HG03280 (cell line): ENCODE data around the gene KCNK15.

Experiments
- ATAC-seq: cut with Tn5 transposase; IDR thresholded peaks from one replicate; pipeline ENCODE4 v1.9.1; 2021; ENCODE audit warnings: mild to moderate bottlenecking, moderate library complexity; ENCODE audit not compliant: unreplicated experiment

Gene KCNK15

GRCh38 chr20:44784688-44785087, 39.0 kb downstream of the KCNK15 start:
- no peak for ATAC-seq

DNA sequence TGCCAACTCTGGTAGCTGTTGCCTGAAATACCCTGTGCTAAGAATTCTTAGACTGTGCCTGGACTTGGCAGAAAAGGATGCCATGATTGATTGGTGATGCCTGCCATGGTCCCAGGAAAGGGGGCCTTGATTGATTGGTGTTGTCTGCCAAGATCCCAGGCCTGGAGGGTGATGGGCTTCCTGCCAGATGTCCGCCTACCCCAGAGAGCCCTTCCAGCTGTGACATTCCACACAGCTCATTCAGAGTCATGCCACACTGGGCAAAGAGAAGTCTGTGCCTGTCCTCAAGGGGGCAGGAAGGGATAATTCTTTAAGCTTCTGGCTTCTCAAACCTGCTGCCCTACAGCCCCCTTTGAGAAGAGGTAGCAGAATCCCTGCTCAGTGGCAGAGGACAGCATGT, 40.1 kb downstream of the KCNK15 start:
- ATAC-seq = no peak

- no peak for ATAC-seq
Measured at GRCh38 chr20:44787299-44787698, 41.6 kb downstream of the KCNK15 start.

DNA sequence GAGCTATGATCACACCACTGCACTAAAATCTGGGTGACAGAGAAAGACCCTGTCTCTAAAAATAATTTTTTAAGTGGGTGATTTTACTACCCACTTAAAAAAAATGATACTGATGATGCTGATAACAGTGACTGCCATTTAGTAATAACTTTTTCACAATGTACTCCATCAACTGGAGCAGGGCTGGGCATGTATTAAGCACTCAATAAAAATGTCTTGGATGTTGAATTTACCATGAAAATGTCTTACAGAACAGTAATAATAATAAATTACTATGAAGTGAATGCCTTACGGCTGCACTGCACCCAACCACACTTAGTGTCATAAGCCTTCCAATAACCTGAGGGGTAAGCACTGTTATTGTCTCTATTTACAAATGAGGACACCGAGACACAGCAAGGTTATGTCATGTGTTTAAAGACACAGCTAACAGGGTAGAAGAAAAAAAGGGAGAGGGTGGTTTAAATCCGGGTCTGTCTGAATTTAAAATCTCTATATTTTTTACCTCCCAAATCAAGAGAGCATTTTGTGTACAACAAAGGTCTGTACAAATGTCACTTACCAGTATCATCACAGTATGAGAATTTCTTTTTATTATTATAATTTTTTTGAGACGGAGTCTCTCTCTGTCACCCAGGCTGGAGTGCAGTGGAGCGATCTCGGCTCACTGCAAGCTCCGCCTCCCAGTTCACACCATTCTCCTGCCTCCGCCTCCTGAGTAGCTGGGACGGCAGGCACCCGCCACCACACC, 43.2 kb downstream of the KCNK15 start:
- ATAC-seq = no peak

DNA sequence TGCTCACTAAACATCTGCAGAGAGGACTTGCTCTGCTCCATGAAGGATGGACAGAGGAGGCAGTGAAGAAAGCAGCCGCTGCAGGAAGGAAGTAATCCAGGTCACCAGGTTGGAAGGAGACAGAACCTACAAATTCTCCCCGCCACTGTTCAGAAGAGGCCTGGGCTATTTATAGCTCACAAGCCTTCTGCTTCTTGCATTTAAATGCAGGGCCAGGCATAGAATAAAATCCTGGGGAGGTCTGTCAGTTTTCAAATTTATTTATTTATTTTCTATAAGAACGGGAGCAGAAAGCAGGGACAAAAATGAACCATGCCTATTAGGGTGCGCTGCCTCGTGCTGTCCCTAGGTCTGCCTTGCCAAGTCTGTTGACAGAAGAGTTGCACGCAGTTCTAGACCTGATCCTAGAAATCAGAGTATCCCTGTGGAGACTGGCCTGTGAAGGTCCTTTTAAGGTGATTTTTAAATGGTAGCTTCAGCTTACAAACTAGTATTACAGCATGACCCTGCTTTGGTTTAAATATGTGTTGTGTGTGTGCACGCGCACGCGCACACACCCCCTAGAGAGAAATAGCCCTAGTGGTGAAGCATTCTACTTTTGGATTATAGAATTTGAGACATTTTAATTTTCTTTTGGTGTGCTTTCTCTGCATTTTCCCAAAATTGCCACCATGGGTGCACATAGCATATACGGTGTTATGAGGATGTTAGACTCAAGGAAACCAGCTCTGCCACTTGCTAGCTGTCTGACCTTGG, 45.2 kb downstream of the KCNK15 start:
- no peak for ATAC-seq

- no peak for ATAC-seq
Measured at GRCh38 chr20:44792796-44793195, 47.1 kb downstream of the KCNK15 start.

GRCh38 chr20:44795836-44796235, 50.2 kb downstream of the KCNK15 start:
- no peak for ATAC-seq

DNA sequence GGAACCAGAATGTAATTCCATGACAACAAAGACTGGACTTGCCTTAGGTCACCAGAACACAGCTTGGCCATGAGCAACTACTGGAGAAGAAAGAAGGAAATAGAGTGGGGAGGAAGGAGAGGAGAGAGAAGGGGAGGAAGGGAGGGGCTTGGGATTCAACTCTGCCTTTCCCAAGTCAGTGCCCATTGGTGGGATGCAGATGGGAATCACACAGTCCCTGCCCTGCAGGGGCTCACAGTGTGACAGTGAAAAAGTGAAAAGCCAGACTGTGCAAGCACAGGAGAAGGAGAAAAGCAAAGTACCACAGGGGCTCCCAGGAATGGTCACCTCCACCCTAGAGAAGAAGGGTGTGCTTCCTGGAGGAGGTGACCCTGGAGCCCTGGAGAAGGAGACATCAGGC, 50.6 kb downstream of the KCNK15 start:
- no peak for ATAC-seq

DNA sequence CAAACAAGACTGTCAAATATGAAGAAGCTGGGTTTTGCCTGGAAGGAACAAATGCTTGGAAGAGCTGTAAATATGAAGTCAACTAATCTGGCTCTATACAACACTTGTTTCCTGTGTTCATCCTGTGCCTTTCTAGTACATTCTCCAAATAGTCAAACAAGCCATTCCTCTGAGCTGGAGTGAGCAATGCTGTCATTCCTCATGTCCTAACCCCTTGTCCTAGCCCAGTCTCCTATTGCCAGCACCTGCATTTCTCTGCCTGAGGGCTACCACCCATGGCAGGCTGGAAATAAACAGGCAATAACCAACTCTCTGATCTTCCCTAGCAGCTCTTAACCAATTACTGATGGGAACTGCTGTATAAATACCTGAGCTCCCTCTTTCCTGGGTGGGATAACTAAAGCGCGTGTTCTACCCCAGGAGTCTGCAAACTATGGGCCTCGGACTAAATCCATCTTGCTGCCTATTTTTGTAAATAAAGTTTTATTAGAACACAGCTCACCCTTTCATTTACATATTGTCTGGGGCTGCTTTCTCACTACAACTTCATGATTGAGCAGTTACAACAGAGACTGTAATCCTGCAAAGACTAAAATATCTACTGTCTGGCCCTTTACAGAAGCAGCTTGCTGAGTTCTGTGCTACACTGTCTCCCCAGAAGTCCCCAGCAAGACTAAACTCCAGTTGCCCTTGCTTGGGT, 51.2 kb downstream of the KCNK15 start:
- no peak for ATAC-seq

DNA sequence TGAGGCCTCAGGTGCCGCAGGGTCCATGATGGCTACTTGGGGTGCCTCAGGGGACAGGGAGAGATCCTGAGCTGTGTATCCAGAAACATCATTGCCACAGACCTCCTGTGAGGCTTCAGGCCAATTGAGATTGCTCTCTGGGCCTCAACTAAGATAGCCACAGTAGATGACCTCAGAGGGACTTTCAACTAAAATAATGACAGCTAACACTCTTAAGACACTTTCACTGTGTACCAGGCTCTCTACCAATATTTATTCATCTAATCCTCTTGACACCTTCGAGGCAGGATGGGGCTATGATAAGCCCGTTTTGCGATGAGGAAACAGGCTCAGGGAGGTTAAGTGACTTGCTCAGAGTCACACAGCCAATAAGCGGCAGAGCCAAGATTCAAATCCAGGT, 54.0 kb downstream of the KCNK15 start:
- ATAC-seq = no peak

DNA sequence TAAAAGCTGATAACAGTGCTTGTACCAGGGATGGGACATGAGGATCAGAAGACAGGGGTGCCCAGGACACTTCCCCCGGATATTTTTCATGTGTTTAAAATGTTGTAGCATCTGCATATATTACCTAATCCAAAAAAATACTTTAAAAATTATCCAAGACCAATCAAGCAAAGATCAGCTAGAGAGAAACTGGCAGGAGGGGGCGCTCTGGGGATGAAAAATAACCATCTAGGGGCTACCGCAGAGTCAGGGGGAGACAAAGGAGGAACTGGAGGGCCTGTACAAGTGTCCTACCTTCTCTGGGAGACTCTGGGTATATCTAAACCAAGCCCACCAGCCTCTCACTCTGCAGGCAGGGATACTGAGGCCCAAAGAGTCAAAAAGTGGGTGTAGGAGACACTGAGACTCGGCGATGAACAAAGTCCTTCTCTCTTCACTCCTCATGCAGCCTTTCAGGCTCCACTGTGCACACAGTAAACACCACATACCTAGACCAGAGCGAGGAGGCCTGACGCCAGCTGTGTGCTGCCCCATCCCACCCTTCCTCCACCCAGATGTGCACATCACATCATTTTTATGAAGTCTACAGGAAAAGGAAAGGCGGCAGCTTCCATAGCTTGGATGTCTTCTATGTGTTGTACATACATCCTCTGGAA, 54.9 kb downstream of the KCNK15 start:
- no peak for ATAC-seq
